Left renal cortex interstitium (tissue), 4 donors: ENCODE data around the gene ADCY1. TPM values are rescaled to one million over a fixed set of nuclear protein-coding genes. Genes with fewer than 3 reads are reported as not detected.

Experiments used
- DNase-seq, 4 donors: peaks; one replicate each; pipeline ENCODE4 v3.0.0-alpha.2; 2013; ENCODE audit warnings: low read depth in 4 of 4, low spot score in 2 of 4, missing footprints in 1 of 4
- polyA plus RNA-seq, 4 donors: library from polyadenylated mRNA; unstranded; fragments of 120-200 nt; gene quantifications; one replicate each; pipeline ENCODE4 v1.2.1, GENCODE V29; 2013; ENCODE audit not compliant: insufficient read length in 4 of 4

Gene ADCY1
- polyA plus RNA-seq, 4 donors, result 3.0 to 4.7 (median 3.2) TPM

DNA sequence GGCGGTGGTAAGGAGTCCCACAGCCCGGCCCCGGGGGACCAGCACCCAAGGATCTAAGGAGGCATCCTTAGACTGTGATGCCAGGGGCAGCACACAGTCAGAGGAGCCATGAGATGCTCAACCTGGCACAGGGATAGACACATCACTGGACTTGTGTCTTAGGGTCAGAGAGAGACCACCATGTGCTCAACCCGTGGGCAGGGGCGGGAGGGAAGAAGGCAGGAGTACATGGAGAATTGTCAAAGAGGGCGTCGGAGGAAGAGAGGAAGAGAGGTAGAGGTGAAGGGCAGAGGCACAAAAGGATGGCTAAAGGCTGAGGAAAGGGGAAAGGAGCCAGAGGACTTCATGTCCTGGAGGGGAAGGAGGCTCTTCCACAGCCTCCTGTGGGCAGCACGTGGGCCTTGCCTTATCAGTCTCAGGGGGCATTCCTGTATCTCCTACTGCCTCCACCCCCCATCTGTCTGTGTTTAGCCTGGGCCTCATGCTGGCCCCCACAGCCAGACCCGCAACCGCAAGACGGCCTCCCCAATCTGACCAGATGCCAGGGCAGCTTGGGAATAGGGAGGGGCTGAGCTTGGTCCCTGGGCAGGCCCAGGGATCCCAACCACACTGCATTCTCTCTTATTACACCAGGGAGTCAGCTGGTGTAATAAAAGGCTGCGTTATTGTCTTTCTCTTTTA, 2.2 kb downstream of the ADCY1 start:
- no peak for DNase-seq

GRCh38 chr7:45578022-45578421, 3.9 kb downstream of the ADCY1 start:
- no peak for DNase-seq

- DNase-seq, result no peak
These were observed 4.3 kb downstream of the ADCY1 start for GRCh38 chr7:45578467-45578866.

DNA sequence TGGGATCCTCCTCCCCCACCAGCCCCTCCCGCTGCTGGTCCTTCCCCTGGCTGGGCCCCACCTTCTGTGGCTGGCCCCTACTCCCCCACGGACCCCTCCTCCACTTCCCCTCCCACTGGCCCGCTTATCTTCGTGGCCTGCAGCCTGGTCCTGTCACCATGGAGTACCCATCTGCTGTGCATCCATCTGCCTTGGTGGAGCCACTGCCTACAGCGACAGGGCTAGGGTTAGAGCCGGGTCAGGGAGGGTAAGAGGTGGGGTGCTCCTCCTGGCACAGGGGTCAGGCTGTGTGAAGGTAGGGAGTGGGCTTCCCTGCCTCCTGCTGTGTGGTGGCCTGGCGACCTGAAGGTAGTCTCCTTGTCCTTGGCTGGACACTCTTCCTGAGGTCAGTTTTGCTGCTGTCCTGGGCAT, 5.2 kb downstream of the ADCY1 start:
- no peak for DNase-seq

GRCh38 chr7:45580053-45580872, 6.1 kb downstream of the ADCY1 start:
- no peak for DNase-seq

DNA sequence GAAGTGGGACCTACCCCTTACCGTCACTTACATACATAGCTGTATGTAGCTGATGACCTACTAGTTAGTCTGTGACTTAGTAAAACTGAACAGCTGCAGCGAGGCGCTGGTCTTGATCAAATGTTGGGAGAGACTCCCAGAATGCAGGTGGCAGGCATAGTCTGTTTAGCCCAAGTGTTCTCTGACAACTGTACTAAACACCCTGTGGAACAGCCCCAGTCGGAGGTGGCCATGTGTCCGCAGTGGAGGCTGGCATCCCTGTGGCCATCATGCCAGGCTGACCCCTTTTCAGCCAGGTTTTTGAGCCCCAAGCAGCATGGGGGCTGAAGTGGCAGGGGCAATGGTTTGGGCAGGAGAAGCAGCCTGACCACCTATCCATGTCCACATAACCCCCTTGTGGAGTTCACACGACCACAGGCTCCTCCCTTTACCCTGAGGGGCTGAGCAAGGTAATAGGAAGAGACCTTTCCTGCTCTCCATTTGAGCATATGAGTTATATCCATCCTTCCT, 7.2 kb downstream of the ADCY1 start:
- DNase-seq, result no peak

DNA sequence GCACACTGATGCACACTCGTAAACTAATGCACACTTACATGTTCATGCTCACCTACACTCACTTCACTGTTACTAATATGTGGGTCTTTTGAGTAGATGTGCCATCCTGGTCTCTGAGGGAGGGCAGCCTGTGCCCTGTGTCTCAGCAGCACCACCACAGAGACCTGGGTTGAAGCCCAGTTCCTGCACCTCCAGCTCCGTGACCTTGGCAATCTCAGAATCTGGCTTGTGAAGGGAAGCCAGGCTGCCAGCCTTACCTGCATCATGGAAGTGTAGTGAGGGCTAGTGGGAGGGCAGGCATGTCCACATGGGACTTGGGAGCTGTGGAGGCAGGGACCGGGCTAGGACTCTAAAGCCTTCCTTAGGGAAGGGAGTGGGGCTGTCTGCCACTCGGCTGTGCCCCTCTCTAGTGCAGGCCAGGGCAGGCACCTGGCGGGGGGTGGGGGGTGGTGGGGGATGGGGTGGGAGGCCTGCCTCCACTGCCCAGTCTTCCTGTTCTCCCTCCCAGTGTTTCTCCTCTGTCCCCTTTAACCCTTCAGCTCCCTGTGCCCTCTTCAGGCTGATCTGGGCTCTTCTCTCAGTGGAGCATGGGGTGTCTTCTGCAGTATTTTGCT, 8.1 kb downstream of the ADCY1 start:
- DNase-seq, result no peak

DNA sequence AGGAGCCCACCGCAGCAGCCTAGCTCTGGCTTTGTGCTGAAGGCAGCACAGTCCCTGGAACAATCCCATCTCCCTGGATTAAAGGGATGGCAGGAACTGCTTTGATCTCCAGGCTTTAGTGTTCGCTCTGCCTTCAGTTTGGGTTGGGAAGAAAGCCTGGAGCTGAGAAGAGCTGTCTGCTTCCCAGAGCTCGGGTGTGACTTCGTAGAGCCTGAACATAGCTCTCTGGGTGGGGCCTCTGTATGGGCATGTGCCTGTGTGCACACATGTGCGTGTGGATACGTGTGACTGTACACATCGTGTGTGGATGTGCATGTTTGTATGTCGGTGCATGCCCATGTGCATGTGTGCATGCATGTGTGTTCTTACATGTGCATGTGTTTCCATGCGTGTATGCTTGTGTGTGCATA, 8.7 kb downstream of the ADCY1 start:
- DNase-seq, result no peak

DNA sequence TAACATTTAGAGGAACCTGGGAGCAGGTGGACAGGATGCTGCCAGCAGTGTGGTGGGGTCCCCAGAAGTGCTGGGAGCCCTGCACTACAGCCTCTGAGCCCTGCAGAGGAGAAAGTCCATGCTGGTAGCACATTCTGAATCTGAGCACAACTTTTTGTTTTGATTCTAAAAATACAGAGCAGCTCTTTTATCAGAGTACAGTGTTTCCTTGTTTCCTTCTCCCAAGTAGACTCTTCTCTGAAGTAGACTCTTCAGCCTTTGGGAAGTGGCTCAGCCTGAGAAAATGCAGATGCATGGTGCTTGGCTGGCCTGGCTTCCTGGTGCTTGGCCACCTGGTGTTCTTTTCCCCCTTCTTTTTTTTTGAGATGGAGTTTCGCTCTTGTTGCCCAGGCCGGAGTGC, 9.1 kb downstream of the ADCY1 start:
- no peak for DNase-seq

DNA sequence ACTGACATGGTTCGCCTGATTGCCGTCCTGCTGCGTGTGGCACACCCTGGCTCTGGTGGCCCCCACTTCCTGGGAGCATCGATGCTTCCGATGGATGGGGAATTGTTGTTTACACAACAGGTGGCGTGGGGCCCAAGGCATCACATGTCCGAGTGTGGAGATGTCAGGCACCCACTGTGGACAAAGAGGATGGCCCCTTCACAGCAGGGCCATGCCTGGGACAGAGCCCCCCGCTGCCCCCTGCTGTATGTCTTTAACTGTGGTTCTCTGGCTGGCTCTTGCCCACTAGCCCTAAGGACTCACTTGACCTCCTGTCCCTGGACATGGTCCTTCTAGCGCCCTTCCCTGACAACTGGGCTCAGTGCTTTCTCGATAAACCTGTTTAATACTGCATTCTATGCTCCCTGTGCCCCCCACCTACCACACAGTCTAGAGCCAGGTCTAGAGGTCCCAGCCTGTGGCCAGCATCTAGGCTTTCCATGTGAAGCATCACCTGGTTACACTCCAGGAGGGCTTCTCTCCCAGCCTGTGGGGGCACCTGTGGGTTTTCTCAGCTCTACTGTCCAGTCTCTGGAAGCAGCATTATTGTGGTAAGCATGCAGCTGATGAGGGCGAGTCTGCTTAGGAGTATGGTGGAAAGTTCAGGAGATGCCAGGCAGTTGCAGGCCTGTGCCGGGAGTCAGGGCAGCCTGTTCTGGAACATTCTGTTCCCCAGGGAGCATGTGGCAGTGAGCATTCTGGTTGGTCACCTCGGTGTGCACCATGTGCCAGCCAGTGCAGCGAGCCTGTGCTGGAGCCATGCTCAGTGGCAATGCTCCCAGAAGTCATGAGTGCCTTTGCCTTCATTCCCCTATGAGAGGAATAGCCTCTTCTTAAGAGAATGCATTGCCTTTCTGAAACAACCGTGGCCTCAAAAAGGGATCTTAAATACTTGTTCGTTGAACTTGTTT, 10.4 kb downstream of the ADCY1 start:
- DNase-seq, result no peak

GRCh38 chr7:45585628-45586027, 11.5 kb downstream of the ADCY1 start:
- no peak for DNase-seq

- DNase-seq, result no peak
These were observed 12.7 kb downstream of the ADCY1 start for GRCh38 chr7:45586542-45587520.

DNA sequence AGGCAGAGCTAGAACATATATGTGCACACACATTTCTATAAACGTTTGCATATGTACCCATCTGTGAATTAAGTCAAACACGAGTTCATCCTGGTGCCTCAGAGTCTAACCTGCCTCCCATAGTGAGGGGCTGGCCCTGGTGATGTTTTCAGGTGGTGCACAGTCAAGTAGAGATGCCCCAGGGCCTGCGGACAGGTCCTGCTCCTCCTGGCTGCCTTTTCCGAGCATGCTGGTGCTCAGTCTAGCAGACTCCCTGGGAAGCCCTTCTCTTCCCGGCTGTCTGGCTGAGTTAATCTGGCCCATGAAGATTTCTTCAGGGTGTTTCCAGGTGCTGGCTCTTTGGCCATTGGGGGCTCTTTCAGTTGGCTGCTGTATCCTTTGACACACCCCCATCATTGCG, 14.3 kb downstream of the ADCY1 start:
- DNase-seq, result no peak

DNA sequence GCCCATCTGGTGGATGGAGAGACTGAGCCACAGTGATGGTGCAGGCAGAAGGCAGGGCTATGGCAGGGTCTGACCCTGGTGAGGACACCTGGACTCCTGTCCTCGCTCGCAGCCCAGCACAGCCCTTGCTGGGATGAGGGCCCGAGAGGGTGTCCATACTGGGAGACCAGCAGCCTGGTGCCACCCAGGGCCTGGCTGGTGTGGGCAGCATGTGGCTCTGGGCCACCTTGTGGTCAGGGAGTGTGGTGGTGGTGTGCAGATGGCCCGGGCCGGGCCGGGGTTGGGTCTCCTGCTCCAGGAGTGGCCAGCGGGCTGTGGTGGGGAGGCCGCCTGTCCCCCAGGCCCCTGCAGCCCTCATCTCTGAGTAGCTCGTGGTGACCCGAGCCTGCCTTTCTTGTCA, 14.9 kb downstream of the ADCY1 start:
- no peak for DNase-seq

DNA sequence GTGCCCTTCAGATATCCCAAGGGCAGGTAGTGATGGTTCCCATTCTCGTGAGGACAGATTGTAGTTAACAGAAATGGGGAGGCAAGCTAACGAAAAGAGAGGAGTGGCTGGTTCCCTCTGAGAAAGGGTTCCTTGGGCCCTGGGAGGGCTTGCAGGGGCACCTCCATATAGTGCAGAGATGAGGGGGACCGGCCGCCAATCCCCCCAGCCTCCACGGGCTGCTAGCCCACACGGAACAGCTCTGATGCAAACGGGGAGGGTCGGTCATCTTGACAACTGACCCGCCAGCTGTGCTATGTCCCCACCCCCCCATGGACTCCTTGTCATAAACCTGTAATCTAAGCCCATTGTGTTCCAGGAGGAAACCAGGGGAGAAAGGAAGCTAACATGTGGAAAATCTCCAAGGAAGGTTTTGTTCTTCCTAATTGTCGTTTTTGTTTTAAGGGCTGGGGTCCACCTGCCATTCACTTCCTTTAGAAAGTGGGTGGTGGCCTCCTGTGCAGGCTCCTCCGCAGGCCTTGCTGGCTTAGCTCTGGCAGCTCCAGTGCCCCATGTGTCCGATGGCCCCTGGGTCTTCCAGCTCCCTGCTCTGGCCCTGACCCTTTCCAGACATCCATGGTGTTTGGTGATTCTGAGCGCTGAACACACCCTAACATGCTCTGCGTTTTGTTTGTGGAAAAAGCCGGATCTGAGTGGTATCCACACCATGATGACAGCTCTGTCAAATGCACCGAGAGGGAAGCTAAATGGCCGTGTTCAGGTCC, 15.9 kb downstream of the ADCY1 start:
- no peak for DNase-seq

DNA sequence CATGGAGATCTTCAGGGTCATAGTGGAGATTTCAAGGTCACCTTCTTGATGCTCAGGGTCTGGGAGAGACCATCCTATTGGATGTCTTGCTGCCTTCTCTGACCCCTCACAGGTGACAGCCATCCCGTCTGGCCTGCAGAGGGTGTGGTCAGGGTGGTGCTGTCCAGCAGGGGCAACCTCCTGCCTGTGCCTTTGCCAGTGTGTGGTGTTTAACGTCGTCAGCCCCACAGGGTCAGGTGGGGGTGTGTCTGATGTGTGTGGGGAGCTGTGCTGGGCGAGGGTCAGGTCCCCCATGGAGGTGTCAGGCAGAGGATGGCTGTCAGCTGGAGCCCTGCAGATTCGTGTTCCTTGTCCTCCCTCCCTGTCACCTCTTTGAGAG, 16.5 kb downstream of the ADCY1 start:
- no peak for DNase-seq

DNA sequence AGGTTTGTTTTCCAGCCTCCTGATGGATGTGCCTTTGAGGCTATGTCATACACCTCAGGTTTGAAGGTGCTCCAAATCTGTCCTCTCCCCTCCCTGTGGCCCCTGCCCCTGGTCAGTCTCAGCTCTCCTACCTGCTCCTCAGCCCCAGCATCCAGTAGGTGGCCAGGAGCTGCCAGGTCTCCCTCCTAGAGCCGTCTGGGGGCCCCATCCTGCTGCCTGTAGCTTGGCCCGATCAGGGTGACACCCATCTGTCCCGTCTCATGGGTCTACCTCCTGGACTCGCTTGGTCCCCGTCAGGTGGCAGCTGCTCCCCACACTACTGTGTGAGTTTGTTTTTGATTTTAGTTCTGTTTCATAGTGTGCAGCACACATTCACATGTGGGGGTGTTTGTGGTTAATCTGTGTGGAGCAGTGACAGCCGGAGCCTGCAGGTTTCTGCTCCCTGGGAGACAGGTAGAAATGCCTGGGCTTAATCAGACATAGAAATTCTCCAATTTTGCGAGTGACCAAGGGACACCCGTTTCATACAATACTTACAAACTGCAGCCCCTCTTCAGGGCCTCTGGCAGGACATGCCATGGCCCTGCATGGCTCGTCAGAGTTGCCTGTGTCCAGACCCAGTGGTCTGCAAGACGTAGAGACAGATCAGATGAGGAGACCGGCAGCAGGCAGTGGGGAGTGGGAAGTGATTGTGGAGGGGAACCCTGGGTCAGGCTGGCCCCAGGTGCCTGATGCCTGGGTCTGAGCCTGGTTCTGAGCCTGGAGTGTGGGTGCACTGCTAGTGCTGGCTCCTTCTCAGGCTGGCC, 17.1 kb downstream of the ADCY1 start:
- no peak for DNase-seq
